B cell (primary cell): ENCODE results near the gene CAPZB. TPM values are rescaled to one million over a fixed set of nuclear protein-coding genes. Genes with fewer than 3 reads are reported as not detected.

Experiments used
- ATAC-seq: fragments of 200-7000 bp; cut with Tn5 transposase; one replicate; pipeline ENCODE4 v1.10.0; 2021; ENCODE audit warnings: low read depth, mild to moderate bottlenecking, moderate number of reproducible peaks, moderate library complexity
- CTCF ChIA-PET: fragments of 350-600 bp; sonication (Branson Sonifier 250); formaldehyde crosslinking; loops from one replicate; lab custom pipeline; 2021; ENCODE audit warnings: antibody characterized with exemption, inconsistent platforms; lab: Charles Lee
- POLR2A ChIA-PET: fragments of 350-600 bp; sonication (Branson Sonifier 250); formaldehyde crosslinking; loops from one replicate; lab custom pipeline; 2021; ENCODE audit warnings: antibody characterized with exemption; lab: Charles Lee
- DNase-seq: peaks from one replicate; pipeline ENCODE4 v3.0.0; 2013
- H2AFZ ChIP-seq: 2 replicates; pipeline ENCODE4 v1.6.1; 2012; ENCODE audit warnings: mild to moderate bottlenecking, low read depth, low read length; ENCODE audit not compliant: insufficient read depth, poor library complexity, severe bottlenecking
- H3K27ac ChIP-seq, 2 donors: 1 replicate in 1 of 2; 2 replicates in 1 of 2; pipeline ENCODE4 v1.5.1; 2012 to 2013; ENCODE audit warnings: low read length in 2 of 2, mild to moderate bottlenecking in 2 of 2, moderate library complexity in 1 of 2
- H3K27me3 ChIP-seq, 4 experiments: fragments of 200-600 bp in 1 of 4; sonication (generic) in 1 of 4; replicated peaks in 1 of 4; 1 replicate in 2 of 4; 2 replicates in 2 of 4; pipeline versions ENCODE4 v1.6.1 to v1.7.0; 2013 to 2016; ENCODE audit warnings: low read length in 3 of 4, mild to moderate bottlenecking in 2 of 4, mixed read lengths in 1 of 4, moderate library complexity in 1 of 4; ENCODE audit not compliant: insufficient read depth in 4 of 4, control insufficient read depth in 3 of 4; ENCODE audit errors: control extremely low read depth in 1 of 4
- H3K36me3 ChIP-seq, 2 experiments: replicated peaks in 1 of 2; 1 replicate in 1 of 2; 2 replicates in 1 of 2; pipeline versions ENCODE4 v1.6.1 to v1.7.1; 2013; ENCODE audit warnings: low read length in 1 of 2; ENCODE audit not compliant: insufficient read depth in 2 of 2, control insufficient read depth in 1 of 2; ENCODE audit errors: control extremely low read depth in 1 of 2, extremely low read depth in 1 of 2
- H3K4me1 ChIP-seq, 2 donors: fragments of 200-600 bp in 1 of 2; sonication (generic) in 1 of 2; 1 replicate in 1 of 2; 2 replicates in 1 of 2; pipeline versions ENCODE4 v1.5.1 to v1.6.1; 2013 to 2017; ENCODE audit warnings: low read length in 2 of 2; ENCODE audit not compliant: control insufficient read depth in 2 of 2, insufficient read depth in 2 of 2
- H3K4me2 ChIP-seq: replicated peaks from 2 replicates; pipeline ENCODE3; 2012; ENCODE audit warnings: mild to moderate bottlenecking, low read depth, low read length; ENCODE audit not compliant: poor library complexity, severe bottlenecking
- H3K4me3 ChIP-seq, 5 experiments: fragments of 200-600 bp in 1 of 5; sonication (generic) in 1 of 5; 1 replicate in 3 of 5; 2 replicates in 2 of 5; pipeline versions ENCODE4 v1.5.1 to v1.7.0; 2011 to 2016; ENCODE audit warnings: low read length in 4 of 5, mild to moderate bottlenecking in 4 of 5, low read depth in 2 of 5, control low read depth in 1 of 5, moderate library complexity in 1 of 5; ENCODE audit not compliant: insufficient read depth in 1 of 5; ENCODE audit errors: control extremely low read depth in 1 of 5, extremely low read depth in 1 of 5
- H3K79me2 ChIP-seq: fragments of 200-600 bp; sonication (generic); one replicate; pipeline ENCODE4 v1.6.0; 2016; ENCODE audit warnings: low read length; ENCODE audit not compliant: control insufficient read depth, insufficient read depth
- H3K9ac ChIP-seq: fragments of 200-600 bp; sonication (generic); 2 replicates; pipeline ENCODE4 v1.6.1; 2017; ENCODE audit warnings: mild to moderate bottlenecking, low read length, moderate library complexity
- H3K9me3 ChIP-seq, 3 donors: one replicate each; pipeline versions ENCODE4 v1.6.1 to v1.7.1; 2013; ENCODE audit warnings: low read length in 2 of 3; ENCODE audit not compliant: control insufficient read depth in 2 of 3, insufficient read depth in 1 of 3; ENCODE audit errors: control extremely low read depth in 1 of 3
- H4K20me1 ChIP-seq: 2 replicates; pipeline ENCODE4 v1.6.0; 2012; ENCODE audit warnings: mild to moderate bottlenecking, low read length; ENCODE audit not compliant: insufficient read depth, control insufficient read depth, poor library complexity, severe bottlenecking
- H3K27ac Mint-ChIP-seq: one replicate; pipeline ENCODE4 v1.8.0; 2021; ENCODE audit warnings: mixed read lengths
- H3K27me3 Mint-ChIP-seq: one replicate; pipeline ENCODE4 v1.8.0; 2021; ENCODE audit warnings: mixed read lengths
- H3K4me1 Mint-ChIP-seq: one replicate; pipeline ENCODE4 v1.8.0; 2021; ENCODE audit warnings: mixed read lengths
- H3K4me3 Mint-ChIP-seq: one replicate; pipeline ENCODE4 v1.8.0; 2021; ENCODE audit warnings: mixed read lengths
- H3K9me3 Mint-ChIP-seq: one replicate; pipeline ENCODE4 v1.8.0; 2022; ENCODE audit warnings: mixed read lengths; ENCODE audit not compliant: insufficient read depth
- EZH2 ChIP-seq: IDR thresholded peaks from 2 replicates; pipeline ENCODE4 v1.6.1; 2012; ENCODE audit warnings: borderline replicate concordance, low read depth, mild to moderate bottlenecking, moderate library complexity, low read length; ENCODE audit not compliant: insufficient read depth, poor library complexity, severe bottlenecking
- WGBS: methylation state at CpG from one replicate; pipeline ENCODE4 v1.1.5; 2013; ENCODE audit warnings: missing lambda C conversion rate; ENCODE audit not compliant: insufficient coverage; 5-methylcytosine and 5-hydroxymethylcytosine counted together
- intact Hi-C: fragments of 100-400 bp; cut with micrococcal nuclease; formaldehyde crosslinking; loops from one replicate; pipeline ENCODE4 v1.10.0; 2022
- polyA plus RNA-seq: library from polyadenylated mRNA; depleted of rRNA; stranded (reverse); fragments of >200 nt; gene quantifications from 2 replicates; pipeline ENCODE4 v1.2.3, GENCODE V29; 2012
- total RNA-seq, 2 donors: library from RNA; stranded (reverse); fragments of 120-200 nt in 1 of 2; gene quantifications; 1 replicate in 1 of 2; 2 replicates in 1 of 2; pipeline versions ENCODE4 v1.2.3 to v1.2.4, GENCODE V29; 2013 to 2022
- TF ChIP-seq, protein P1 (sequence below): fragments of 200-600 bp; IDR thresholded peaks from one replicate; pipeline ENCODE4 v1.8.0; 2022; ENCODE audit warnings: antibody characterized with exemption, mild to moderate bottlenecking

CAPZB gene
- total and polyA plus RNA-seq, 2 donors (not counting 1 experiment from before 2014, with no cell fraction given), result 126 to 193 TPM

DNA sequence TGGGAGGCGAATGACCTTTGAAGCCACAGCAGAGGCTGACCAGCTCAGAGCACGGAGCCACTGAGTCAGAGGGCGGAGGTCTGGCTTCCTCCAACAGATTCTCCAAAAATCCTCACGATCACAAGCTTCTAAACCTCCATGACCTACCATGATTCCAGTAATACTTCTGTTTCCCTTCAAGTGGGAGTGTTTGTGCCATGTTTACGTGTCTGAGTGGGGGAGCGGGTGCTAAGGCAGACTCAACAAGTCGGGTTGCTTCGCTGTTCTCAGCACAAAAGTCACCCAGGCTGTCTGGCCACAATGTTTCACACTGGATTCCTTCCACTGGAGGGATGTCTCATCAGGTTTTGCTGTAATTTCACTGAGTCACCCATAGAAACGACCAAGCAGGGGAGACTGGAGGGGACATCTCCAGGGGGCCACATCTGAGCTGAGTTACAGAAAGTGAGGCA, 87.0 kb downstream of the CAPZB start:
- WGBS, result 90% methylated on average over 8 of the region's 9 CpGs
- ChIA-PET CTCF (interaction anchor here (1.2 kb wide), 1 partner anchor 184 kb away, joined by 4 read pairs; no protein-coding TSS in a partner anchor), POLR2A (no interaction called here)
- peaks cover 0 to 23% of the 10 kb centered on the region in 2 experiments for H3K36me3 ChIP-seq
- H3K9me3 Mint-ChIP-seq, result no peaks in the 10 kb centered on the region
- intact Hi-C loops, result no loop called here
- no peak for DNase-seq
- H3K4me1 ChIP-seq, result peaks cover 7 to 32% of the 10 kb centered on the region in 2 donors
- no peak overlapping the region for H3K27ac ChIP-seq
- H2AFZ ChIP-seq, result no peak overlapping the region
- H3K4me1 Mint-ChIP-seq, result peaks cover 47% of the 10 kb centered on the region
- H3K27me3 ChIP-seq, result no peaks in the 10 kb centered on the region
- H3K27me3 Mint-ChIP-seq, result no peaks in the 10 kb centered on the region
- peaks cover 99% of the 10 kb centered on the region for H3K79me2 ChIP-seq
- H3K9ac ChIP-seq, result no peak overlapping the region
- H3K9me3 ChIP-seq, result no peaks in the 10 kb centered on the region
- TF ChIP-seq, protein P1, sequence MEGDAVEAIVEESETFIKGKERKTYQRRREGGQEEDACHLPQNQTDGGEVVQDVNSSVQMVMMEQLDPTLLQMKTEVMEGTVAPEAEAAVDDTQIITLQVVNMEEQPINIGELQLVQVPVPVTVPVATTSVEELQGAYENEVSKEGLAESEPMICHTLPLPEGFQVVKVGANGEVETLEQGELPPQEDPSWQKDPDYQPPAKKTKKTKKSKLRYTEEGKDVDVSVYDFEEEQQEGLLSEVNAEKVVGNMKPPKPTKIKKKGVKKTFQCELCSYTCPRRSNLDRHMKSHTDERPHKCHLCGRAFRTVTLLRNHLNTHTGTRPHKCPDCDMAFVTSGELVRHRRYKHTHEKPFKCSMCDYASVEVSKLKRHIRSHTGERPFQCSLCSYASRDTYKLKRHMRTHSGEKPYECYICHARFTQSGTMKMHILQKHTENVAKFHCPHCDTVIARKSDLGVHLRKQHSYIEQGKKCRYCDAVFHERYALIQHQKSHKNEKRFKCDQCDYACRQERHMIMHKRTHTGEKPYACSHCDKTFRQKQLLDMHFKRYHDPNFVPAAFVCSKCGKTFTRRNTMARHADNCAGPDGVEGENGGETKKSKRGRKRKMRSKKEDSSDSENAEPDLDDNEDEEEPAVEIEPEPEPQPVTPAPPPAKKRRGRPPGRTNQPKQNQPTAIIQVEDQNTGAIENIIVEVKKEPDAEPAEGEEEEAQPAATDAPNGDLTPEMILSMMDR, result no peak
- no peak for TF ChIP-seq EZH2
- H3K4me3 ChIP-seq, result no peak overlapping the region
- peaks cover 94% of the 10 kb centered on the region for H4K20me1 ChIP-seq
- no peak overlapping the region for H3K4me3 Mint-ChIP-seq
- no peak for ATAC-seq
- no peak overlapping the region for H3K4me2 ChIP-seq
- peak overlapping the region; percentile 15 for H3K27ac Mint-ChIP-seq

DNA sequence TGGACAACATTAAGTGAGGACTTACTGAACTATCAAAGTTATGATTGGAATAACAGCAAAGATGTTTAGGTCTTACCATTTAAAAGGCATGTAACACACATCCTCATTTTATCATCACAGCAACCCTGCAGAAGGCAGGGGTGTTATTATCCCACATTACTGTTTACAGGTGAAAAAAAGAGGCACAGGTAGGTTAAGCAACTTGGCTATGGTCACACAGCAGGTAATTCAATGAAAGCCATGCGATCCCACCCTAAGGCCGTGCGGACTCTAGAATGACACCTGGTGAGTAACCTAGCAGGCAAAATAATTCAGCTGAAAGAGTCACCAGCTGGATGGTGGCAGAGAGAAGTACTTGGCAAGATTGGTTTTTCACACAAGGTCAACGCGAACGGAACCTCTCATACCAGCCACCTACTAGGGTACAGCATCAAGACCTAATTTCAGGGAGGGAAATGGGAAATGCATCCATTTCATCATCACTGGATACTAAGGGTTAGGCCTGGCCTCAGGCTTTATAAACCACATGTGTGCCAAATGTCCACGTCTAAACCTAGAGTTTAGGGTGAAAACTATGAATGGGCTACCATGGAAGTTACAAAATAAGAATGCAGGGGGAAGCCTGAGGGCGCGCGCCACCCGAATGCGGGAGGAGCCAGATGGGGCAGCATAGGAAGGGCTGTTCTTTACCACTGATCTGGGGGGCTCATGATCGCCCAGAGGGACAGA, 88.0 kb downstream of the CAPZB start:
- ATAC-seq (no peak), DNase-seq (no peak)
- H3K4me2 ChIP-seq, result no peak overlapping the region
- H4K20me1 ChIP-seq, result peaks cover 94% of the 10 kb centered on the region
- H3K79me2 ChIP-seq, result peaks cover 99% of the 10 kb centered on the region
- H3K36me3 ChIP-seq, result peaks cover 0 to 22% of the 10 kb centered on the region in 2 experiments
- WGBS, result 96% methylated on average over 10 of the region's 13 CpGs
- no peak for TF ChIP-seq EZH2
- TF ChIP-seq, protein P1, result no peak
- H3K4me3 ChIP-seq, result no peak overlapping the region
- no peaks in the 10 kb centered on the region for H3K27me3 ChIP-seq
- no peaks in the 10 kb centered on the region for H3K27me3 Mint-ChIP-seq
- peaks cover 17 to 39% of the 10 kb centered on the region in 2 donors for H3K4me1 ChIP-seq
- no peak overlapping the region for H3K9ac ChIP-seq
- no peak overlapping the region for H3K4me3 Mint-ChIP-seq
- no peaks in the 10 kb centered on the region for H3K9me3 ChIP-seq
- no peaks in the 10 kb centered on the region for H3K9me3 Mint-ChIP-seq
- CTCF ChIA-PET, result no interaction called here
- POLR2A ChIA-PET, result no interaction called here
- intact Hi-C loops, result no loop called here
- peaks cover 49% of the 10 kb centered on the region for H3K4me1 Mint-ChIP-seq
- no peak overlapping the region for H3K27ac Mint-ChIP-seq
- no peak overlapping the region for H2AFZ ChIP-seq
- no peak overlapping the region for H3K27ac ChIP-seq
